H9 (cell line): Measurements from ENCODE around the gene SHOC1. TPM values are rescaled to one million over a fixed set of nuclear protein-coding genes. Genes with fewer than 3 reads are reported as not detected.

Source experiments
- DNase-seq: peaks from one replicate; pipeline ENCODE4 v3.0.0-alpha.2; 2017
- H2AFZ ChIP-seq: one replicate; pipeline ENCODE4 v1.6.1; 2013; ENCODE audit warnings: mild to moderate bottlenecking, low read length, control low read depth, moderate library complexity
- H2AK5ac ChIP-seq: 2 replicates; pipeline ENCODE4 v1.6.1; 2013; ENCODE audit warnings: low read length, control low read depth, mixed read lengths; ENCODE audit not compliant: insufficient read length
- H2BK120ac ChIP-seq: one replicate; pipeline ENCODE4 v1.6.1; 2013; ENCODE audit warnings: low read depth, mild to moderate bottlenecking, low read length, control low read depth, inconsistent platforms; ENCODE audit not compliant: poor library complexity, severe bottlenecking
- H2BK12ac ChIP-seq: 2 replicates; pipeline ENCODE4 v1.6.1; 2013; ENCODE audit warnings: low read length, control low read depth, mixed read lengths, low read depth; ENCODE audit not compliant: insufficient read length
- H2BK15ac ChIP-seq: 2 replicates; pipeline ENCODE4 v1.6.1; 2013; ENCODE audit warnings: low read depth, low read length, control low read depth
- H2BK20ac ChIP-seq: one replicate; pipeline ENCODE4 v1.6.1; 2013; ENCODE audit warnings: low read depth, mild to moderate bottlenecking, low read length, control low read depth, inconsistent platforms; ENCODE audit not compliant: poor library complexity, severe bottlenecking
- H2BK5ac ChIP-seq: 2 replicates; pipeline ENCODE4 v1.6.1; 2013; ENCODE audit warnings: low read length, control low read depth, mixed read lengths; ENCODE audit not compliant: insufficient read length
- H3K14ac ChIP-seq: 2 replicates; pipeline ENCODE4 v1.6.1; 2013; ENCODE audit warnings: low read length, control low read depth; ENCODE audit not compliant: insufficient read depth
- H3K18ac ChIP-seq: 2 replicates; pipeline ENCODE4 v1.6.1; 2013; ENCODE audit warnings: low read depth, mild to moderate bottlenecking, mixed read lengths, low read length, control low read depth; ENCODE audit not compliant: insufficient read length
- H3K23ac ChIP-seq: 2 replicates; pipeline ENCODE4 v1.6.1; 2013; ENCODE audit warnings: low read length, control low read depth, mixed read lengths, low read depth; ENCODE audit not compliant: insufficient read length
- H3K23me2 ChIP-seq: 2 replicates; pipeline ENCODE4 v1.6.1; 2013; ENCODE audit warnings: low read depth, mild to moderate bottlenecking, mixed read lengths, low read length, control low read depth; ENCODE audit not compliant: insufficient read length, poor library complexity, severe bottlenecking
- H3K27ac ChIP-seq: 2 replicates; pipeline ENCODE4 v1.5.1; 2013; ENCODE audit warnings: low read length, control low read depth, mixed read lengths, low read depth; ENCODE audit not compliant: insufficient read length
- H3K27me3 ChIP-seq: 2 replicates; pipeline ENCODE4 v1.6.1; 2013; ENCODE audit warnings: low read length, control low read depth, inconsistent platforms; ENCODE audit not compliant: insufficient read depth
- H3K4ac ChIP-seq: 2 replicates; pipeline ENCODE4 v1.6.1; 2013; ENCODE audit warnings: low read depth, mild to moderate bottlenecking, control low read depth, inconsistent platforms, low read length, moderate library complexity
- H3K4me1 ChIP-seq: 2 replicates; pipeline ENCODE4 v1.6.1; 2013; ENCODE audit warnings: low read length, control low read depth, inconsistent platforms; ENCODE audit not compliant: insufficient read depth
- H3K4me2 ChIP-seq: 2 replicates; pipeline ENCODE4 v1.6.1; 2013; ENCODE audit warnings: low read length, control low read depth, mixed read lengths; ENCODE audit not compliant: insufficient read length, insufficient read depth
- H3K56ac ChIP-seq: 2 replicates; pipeline ENCODE4 v1.6.1; 2013; ENCODE audit warnings: low read depth, mild to moderate bottlenecking, mixed read lengths, low read length, control low read depth; ENCODE audit not compliant: insufficient read length
- H3K79me1 ChIP-seq: 2 replicates; pipeline ENCODE4 v1.6.1; 2013; ENCODE audit warnings: low read depth, mild to moderate bottlenecking, moderate library complexity, low read length, control low read depth, inconsistent platforms; ENCODE audit not compliant: insufficient read depth, poor library complexity, severe bottlenecking
- H3K79me2 ChIP-seq: 2 replicates; pipeline ENCODE4 v1.6.1; 2013; ENCODE audit warnings: low read length, control low read depth, inconsistent platforms; ENCODE audit not compliant: insufficient read depth
- H3K9ac ChIP-seq: 2 replicates; pipeline ENCODE4 v1.6.1; 2013; ENCODE audit warnings: low read length, control low read depth, mixed read lengths; ENCODE audit not compliant: insufficient read length; ENCODE audit errors: extremely low read depth
- H3K9me3 ChIP-seq: one replicate; pipeline ENCODE4 v1.6.1; 2013; ENCODE audit warnings: low read depth, low read length, inconsistent platforms; ENCODE audit not compliant: control insufficient read depth
- H3T11ph ChIP-seq: one replicate; pipeline ENCODE4 v1.6.1; 2013; ENCODE audit warnings: mild to moderate bottlenecking, low read length, control low read depth, inconsistent platforms
- H4K20me1 ChIP-seq: one replicate; pipeline ENCODE4 v1.6.1; 2013; ENCODE audit not compliant: control insufficient read depth, insufficient read length, insufficient read depth
- H4K5ac ChIP-seq: 2 replicates; pipeline ENCODE4 v1.6.1; 2013; ENCODE audit warnings: low read depth, mild to moderate bottlenecking, mixed read lengths, low read length, control low read depth; ENCODE audit not compliant: insufficient read length
- H4K8ac ChIP-seq: replicated peaks from 2 replicates; pipeline ENCODE4 v1.6.1; 2013; ENCODE audit warnings: low read length, control low read depth, mixed read lengths, low read depth; ENCODE audit not compliant: insufficient read length
- H4K91ac ChIP-seq: 2 replicates; pipeline ENCODE4 v1.6.1; 2013; ENCODE audit warnings: low read depth, mild to moderate bottlenecking, moderate library complexity, mixed read lengths, low read length, control low read depth; ENCODE audit not compliant: insufficient read length
- H3K27ac Mint-ChIP-seq, 3 experiments: 2 replicates in 2 of 3; 3 replicates in 1 of 3; pipeline ENCODE4 v1.8.0; 2020 to 2021; ENCODE audit warnings: mixed read lengths in 3 of 3, mild to moderate bottlenecking in 1 of 3, moderate library complexity in 1 of 3
- H3K27me3 Mint-ChIP-seq: 2 replicates; pipeline ENCODE4 v1.8.0; 2021; ENCODE audit warnings: low read depth, mild to moderate bottlenecking, moderate library complexity, mixed read lengths
- H3K36me3 Mint-ChIP-seq, 3 experiments: 2 replicates in 2 of 3; 3 replicates in 1 of 3; pipeline ENCODE4 v1.8.0; 2020 to 2021; ENCODE audit warnings: low read depth in 3 of 3, mixed read lengths in 3 of 3; ENCODE audit not compliant: insufficient read depth in 1 of 3
- H3K4me1 Mint-ChIP-seq, 2 experiments: 2 replicates each; pipeline ENCODE4 v1.8.0; 2020; ENCODE audit warnings: mixed read lengths in 2 of 2
- H3K4me3 Mint-ChIP-seq, 2 experiments: 2 replicates in 1 of 2; 3 replicates in 1 of 2; pipeline ENCODE4 v1.8.0; 2020 to 2021; ENCODE audit warnings: mild to moderate bottlenecking in 2 of 2, mixed read lengths in 2 of 2, moderate library complexity in 1 of 2
- H3K9me3 Mint-ChIP-seq, 2 experiments: 2 replicates in 1 of 2; 3 replicates in 1 of 2; pipeline ENCODE4 v1.8.0; 2020; ENCODE audit warnings: mild to moderate bottlenecking in 2 of 2, mixed read lengths in 2 of 2, moderate library complexity in 1 of 2
- CTCF ChIP-seq: fragments of 200-600 bp; sonication (generic); conservative IDR thresholded peaks from 3 replicates; pipeline ENCODE4 v1.8.0; 2021; ENCODE audit warnings: antibody characterized with exemption, mild to moderate bottlenecking
- WGBS: extraction: QIAGEN DNeasy Blood & Tissue Kit; methylation state at CpG from one replicate; pipeline ENCODE4 v1.1.7; 2013; ENCODE audit warnings: missing lambda C conversion rate, low lambda C conversion rate, mixed read lengths; ENCODE audit not compliant: insufficient read length; ENCODE audit errors: extremely low coverage; 5-methylcytosine and 5-hydroxymethylcytosine counted together
- total RNA-seq: library from RNA; stranded (reverse); gene quantifications from 2 replicates; pipeline ENCODE4 v1.2.1, GENCODE V29; 2021

Gene SHOC1
- total RNA-seq, 1 experiment from 2014 or later = not detected

DNA sequence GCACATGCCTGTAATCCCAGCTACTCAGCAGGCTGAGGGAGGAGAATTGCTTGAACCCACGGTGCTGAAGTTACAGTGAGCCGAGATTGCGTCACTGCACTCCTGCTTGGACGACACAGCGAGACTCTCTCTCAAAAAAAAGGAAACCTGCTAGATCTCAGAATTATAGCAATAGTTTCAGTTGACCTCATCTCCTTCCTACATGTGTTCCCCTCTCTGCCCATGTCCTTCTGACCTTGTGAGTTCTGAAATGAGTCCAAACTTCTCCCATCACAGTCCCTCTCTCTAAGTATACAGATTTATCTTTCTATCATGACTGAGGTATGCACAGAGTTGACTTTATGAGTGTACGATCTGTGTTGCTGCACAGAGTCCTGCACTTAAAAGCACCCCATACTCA is 44.6 kb upstream of the SHOC1 start:
- Histone ChIP-seq H2BK5ac (no peak overlapping the region), H3K27me3 (no peaks in the 10 kb centered on the region), H3K4me1 (no peaks in the 10 kb centered on the region), H3K4ac (no peak overlapping the region), H3K79me1 (no peaks in the 10 kb centered on the region), H3K18ac (no peak overlapping the region), H3K27ac (no peak overlapping the region), H2BK20ac (no peak overlapping the region), H3K79me2 (no peaks in the 10 kb centered on the region), H3K23me2 (no peaks in the 10 kb centered on the region), H4K91ac (no peak overlapping the region), H2AFZ (no peak overlapping the region), H2BK15ac (no peak overlapping the region), H3K9ac (no peak overlapping the region), H4K5ac (no peak overlapping the region), H3T11ph (no peak overlapping the region), H3K56ac (no peak overlapping the region), H2AK5ac (no peak overlapping the region), H4K8ac (no peak overlapping the region), H4K20me1 (no peaks in the 10 kb centered on the region), H3K9me3 (no peaks in the 10 kb centered on the region), H2BK12ac (no peak overlapping the region), H3K23ac (no peak overlapping the region), H3K4me2 (no peak overlapping the region), H2BK120ac (no peak overlapping the region), H3K14ac (no peak overlapping the region)
- DNase-seq = no peak
- Mint-ChIP-seq H3K4me1 (no peaks in the 10 kb centered on the region), H3K27ac (no peak overlapping the region), H3K9me3 (no peaks in the 10 kb centered on the region), H3K36me3 (no peaks in the 10 kb centered on the region), H3K27me3 (no peaks in the 10 kb centered on the region; the same call in 1 of the 2 replicates), H3K4me3 (no peak overlapping the region)
- no peak for TF ChIP-seq CTCF
- WGBS = no CpG with 5 or more reads among the region's 6 CpGs
